Measurements from ENCODE around the gene MSTO1. TPM values are rescaled to one million over a fixed set of nuclear protein-coding genes. Genes with fewer than 3 reads are reported as not detected.
"Not testable (repeated sequence)": the region's sequence is repeated elsewhere in the genome, so short reads cannot be mapped to it uniquely, and the experiment has no call there.

Gene MSTO1
- polyA plus RNA-seq, 4 donors, result 54.3 to 71.9 (median 58.4) TPM

DNA sequence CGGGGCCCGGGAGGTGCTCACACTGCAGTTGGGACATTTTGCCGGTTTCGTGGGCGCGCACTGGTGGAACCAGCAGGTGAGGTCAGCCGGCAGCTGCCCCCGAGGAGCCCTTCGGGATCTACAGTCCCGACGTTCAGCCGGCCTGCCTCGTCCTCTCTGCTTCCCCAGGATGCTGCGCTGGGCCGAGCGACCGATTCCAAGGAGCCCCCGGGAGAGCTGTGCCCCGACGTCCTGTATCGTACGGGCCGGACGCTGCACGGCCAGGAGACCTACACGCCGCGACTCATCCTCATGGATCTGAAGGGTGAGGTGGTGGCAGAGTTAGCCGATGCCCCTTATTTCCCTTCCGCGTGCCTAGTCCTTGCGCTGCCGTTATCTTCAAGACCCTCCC, 234 bp downstream of the MSTO1 start:
- DNase-seq (ENCODE audit: low read depth in 4 of 4, low spot score in 3 of 4), result not testable (repeated sequence)

DNA sequence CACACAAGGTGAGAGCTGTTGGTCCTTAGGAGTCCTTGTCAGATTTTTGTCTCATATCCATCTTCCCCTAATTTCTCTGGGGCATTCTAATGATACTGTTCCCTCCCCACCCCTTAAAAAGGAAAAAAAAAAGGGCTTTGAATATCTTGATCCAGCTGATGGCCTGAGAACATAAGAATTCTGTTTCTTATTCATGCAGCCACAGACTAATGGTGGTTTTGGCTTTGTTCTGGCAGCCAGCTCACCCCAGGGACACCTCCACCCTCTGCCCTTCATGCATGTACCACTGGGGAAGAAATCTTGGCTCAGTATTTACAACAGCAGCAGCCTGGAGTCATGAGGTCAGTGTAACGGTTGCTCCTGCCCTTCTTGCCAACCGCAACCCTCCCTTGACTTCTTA, 3.2 kb downstream of the MSTO1 start:
- DNase-seq (ENCODE audit: low read depth in 4 of 4, low spot score in 3 of 4), result not testable (repeated sequence)

DNA sequence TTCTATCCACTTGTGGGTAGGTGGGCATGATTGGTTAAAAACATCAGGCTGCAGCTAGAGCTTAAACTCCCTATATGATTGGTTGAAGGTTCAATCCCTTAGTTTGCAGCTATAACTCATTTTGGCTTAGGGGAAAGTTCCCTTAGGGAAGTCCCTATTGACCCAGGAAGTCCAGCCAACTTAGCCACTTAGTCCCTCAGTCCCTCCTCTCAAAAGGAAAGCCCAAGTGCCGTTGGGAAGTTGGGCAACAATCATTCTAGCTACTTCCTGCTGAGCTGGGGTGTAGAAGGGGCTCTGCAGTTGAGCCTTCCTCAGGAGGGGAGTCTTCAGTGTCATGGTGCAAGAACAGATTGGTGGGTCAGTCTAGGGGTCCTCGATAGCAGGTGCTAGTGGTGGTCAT, 12.2 kb downstream of the MSTO1 start:
- DNase-seq (ENCODE audit: low read depth in 4 of 4, low spot score in 3 of 4), result no peak

DNA sequence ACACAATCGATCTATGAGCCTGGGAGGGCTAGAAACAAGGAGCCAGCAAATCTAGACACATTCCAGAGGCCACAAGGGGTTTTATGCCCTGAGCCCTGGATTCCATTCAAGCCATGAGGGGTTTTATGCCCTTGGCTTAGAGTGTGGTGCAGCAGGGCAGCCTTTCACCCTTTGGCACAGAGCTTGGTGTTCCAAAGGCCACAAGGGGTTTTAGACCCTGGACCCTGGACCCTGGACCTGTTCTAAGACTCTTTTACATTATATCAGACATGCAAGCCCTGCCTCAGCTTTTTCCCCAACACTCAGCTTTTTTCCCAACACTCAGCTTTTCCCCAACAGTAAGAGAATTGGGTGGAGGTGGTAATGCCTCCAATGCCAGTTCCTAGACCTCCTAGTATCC, 13.3 kb downstream of the MSTO1 start:
- DNase-seq (ENCODE audit: low read depth in 4 of 4, low spot score in 3 of 4), result no peak

DNA sequence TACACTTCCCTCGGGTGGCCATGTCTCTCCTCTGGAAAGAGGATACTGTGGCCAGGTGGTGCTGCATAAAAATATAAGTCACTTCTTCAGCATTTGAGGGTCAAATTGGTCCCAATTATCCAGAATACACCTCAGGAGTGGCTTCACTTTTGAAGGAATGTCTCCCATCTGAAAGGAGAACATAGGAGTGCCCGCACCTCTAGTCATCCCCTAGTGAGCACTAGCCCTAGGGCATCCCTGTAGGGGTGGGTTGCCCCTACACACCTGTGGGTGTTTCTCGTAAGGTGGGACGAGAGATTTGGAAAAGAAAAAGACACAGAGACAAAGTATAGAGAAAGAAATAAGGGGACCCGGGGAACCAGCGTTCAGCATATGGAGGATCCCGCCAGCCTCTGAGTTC, 16.4 kb downstream of the MSTO1 start:
- not testable (repeated sequence) for DNase-seq (ENCODE audit: low read depth in 4 of 4, low spot score in 3 of 4)

DNA sequence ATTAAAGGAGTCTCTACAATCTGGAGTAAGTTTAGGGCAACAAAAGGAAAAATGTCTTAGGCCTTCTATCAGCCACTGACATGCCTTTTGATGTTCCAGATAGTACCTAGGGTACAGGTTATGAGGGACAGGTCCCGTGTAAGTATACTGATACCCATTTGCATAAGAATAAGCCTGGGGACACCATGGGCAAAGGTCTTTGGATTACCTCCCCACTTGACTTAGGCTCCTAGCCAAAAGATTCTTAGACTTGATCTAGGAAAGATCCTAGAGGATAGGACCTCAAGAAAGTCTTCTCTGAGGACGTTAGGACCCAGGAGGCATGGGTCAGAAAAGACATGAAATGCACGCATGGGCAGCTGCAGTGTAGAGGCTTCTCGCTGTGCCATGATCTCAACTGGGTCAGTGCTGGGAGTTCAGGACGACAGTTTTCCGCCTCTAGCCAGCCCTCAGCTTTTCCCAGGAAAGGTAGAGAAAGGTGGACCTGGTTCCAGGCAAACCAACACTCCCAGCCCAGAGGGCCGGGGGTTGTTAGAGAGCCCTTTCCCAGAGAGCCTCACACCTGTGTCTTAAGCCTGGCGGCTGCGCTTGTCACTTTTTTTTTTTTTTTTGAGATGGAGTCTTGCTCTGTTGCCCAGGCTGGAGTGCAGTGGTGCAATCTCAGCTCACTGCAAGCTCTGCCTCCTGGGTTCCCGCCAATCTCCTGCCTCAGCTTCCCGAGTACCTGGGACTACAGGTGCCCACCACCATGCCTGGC, 26.6 kb downstream of the MSTO1 start:
- no peak for DNase-seq (ENCODE audit: low read depth in 4 of 4, low spot score in 3 of 4)

DNA sequence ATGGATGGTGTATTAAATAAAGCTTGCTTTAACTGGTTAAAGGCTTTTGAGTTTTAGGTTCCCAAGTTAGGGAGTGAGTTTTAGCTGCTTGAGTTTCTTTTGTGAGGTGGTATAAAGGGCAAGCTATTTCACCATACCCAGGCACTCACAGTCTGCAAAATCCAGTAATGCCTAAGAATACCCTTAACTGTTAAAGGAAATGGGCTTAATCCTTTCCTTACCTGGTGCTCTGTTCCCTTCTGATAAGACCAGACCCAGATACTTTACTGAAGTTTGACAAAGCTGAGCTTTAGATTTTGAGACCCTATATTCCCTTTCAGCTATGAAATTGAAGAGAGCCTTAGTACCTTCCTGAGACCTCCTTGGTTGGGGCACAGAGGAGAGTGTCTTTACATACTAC, 30.3 kb downstream of the MSTO1 start:
- DNase-seq (ENCODE audit: low read depth in 4 of 4, low spot score in 3 of 4), result no peak

DNA sequence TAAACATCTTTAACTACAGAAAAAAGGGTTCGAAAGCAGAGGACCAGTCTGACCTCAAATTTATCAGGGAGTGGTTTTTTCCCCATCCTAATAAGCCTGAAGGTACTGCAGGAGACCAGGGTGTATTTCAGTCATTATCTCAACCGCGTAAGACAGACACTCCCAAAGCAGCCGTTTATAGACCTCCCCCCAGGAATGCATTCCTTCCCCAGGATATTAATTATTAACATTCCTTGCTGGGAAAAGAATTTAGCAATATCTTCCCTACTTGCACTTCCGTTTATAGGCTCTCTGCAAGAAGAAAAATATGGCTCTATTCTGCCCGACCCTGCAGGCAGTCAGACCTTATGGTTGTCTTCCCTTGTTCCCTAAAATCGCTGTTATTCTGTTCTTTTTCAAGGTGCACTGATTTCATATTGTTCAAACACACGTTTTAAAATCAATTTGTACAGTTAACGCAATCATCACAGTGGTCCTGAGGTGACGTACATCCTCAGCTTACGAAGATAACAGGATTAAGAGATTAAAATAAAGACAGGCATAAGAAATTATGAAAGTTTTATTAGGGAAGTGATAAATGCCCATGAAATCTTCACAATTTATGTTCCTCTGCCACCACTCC, 32.7 kb downstream of the MSTO1 start:
- not testable (repeated sequence) for DNase-seq (ENCODE audit: low read depth in 4 of 4, low spot score in 3 of 4)

DNA sequence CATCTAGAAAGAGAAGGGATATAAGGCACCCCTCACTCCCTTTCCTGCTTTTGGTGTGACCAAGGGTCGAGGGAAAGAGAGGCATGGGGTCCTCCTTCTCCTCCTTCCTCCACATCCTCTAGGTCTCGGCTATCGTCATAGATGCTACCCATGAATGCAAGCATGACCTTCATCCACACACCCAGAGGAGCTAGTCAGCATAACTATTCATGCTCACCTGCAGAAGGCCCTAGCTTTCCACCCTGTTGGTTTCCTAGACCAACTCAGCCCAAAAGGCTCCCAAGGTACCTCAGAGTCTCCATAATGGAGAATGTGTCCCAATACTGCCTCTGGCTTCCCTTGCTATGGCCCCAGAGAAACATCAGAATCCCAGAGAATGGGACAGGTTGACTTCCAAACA, 33.2 kb downstream of the MSTO1 start:
- DNase-seq (ENCODE audit: low read depth in 4 of 4, low spot score in 3 of 4), result no peak

DNA sequence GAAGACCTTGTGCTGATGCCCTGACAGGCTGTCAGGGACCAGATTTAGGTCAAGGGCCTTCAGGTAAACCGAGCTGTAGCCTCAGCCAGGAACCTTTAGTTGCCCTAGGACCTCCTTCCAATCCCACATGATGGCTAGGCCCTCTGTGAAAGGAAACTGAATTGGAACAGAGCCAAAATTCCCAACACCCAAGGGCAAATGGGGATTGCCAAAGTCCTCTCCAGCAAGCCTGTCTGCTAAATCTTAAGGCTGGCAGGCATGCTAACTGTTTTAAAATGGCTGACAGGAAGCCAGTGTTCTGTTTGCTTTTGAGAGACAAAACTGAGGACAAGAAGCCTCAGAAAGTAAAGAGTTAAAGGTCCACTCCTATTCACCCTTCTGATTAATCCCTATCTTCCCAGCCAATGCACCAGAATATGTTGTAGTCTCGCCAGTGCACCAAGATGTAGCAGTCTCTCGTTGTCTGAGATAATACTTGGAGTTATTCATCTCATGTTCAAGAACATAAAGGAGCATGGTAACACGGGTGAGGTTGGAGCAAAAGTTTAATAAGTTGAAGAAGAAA, 35.1 kb downstream of the MSTO1 start:
- no peak for DNase-seq (ENCODE audit: low read depth in 4 of 4, low spot score in 3 of 4)

DNA sequence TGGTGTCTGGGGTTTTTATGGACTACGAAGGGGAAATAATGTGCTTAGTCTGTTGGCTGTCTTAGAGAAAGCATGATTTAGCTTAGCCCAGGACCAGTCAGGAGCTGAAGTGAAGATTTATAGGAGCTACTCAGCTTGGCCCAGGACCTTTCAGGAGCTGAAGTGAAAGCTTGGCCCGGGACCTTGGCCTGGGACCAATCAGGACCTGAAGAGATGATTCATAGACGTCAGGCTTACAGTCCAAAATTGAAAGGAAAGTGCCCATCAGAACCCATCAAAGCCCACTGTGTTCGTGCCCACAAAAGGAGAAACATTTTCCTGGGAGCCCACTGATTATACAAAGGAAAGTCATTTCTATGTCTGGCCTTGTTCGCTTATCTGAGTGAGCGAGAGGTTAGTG, 35.6 kb downstream of the MSTO1 start:
- no peak for DNase-seq (ENCODE audit: low read depth in 4 of 4, low spot score in 3 of 4)

DNA sequence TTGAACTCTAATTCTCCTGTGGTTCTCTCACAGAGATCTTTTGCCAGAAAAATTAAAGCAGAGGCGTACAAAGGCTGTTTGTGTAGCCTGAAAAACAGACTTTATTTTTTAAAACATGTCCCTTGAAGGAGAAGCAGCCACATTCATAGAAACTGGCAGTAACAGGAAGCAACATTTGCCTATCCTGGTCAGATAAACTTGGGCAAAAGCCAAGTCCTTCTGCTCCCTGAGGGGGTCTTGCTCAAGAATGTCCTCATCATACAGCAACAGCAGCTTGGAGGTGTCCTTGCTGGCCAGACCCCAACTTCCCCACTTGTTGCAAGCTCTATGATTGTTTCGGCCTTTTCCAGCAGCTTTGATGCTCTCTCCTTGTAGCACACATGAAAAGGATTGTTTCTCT, 36.3 kb downstream of the MSTO1 start:
- no peak for DNase-seq (ENCODE audit: low read depth in 4 of 4, low spot score in 3 of 4)

DNA sequence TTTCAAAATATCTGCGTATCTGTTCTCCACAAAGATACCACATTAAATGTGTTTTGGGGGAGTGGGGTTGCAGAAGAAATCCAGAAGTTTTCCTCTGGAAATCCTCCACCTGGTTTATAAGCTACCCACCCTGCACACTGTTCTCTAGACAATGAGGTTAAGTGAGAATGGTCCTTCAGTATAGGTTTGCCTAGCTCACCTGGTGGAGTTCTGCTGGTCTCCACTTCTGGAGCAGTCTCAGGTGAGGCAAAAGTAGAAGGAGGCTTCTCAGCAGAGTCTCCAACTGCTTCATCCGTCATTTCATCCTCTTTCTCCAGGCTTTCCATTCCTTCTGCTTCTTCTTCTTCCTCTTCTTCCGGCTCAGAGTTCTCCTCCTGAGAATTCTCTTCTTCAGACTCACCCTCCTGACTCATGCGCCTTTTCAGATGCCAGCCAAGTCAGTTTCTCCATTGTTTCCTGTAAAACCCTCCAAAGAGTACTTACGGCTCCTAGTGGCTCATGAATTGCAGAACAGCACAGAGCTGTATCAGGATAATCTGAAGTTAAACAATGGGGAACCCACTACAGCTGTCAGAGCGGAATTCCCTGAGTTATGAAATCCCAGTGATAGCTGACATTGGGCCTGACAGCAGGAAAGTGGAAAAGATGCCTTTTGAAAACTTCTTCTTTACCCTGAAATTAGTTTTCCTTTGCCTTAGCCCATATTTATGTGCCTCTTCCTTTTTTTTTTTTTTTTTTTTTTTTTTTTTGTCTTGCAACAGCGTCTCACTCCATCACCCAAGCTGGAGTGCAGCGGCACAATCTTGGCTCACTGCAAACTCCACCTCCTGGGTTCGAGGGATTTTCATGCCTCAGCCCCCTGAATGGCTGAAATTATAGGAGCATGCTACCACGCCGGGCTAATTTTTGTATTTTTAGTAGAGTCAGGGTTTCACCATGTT, 38.5 kb downstream of the MSTO1 start:
- no peak for DNase-seq (ENCODE audit: low read depth in 4 of 4, low spot score in 3 of 4)

DNA sequence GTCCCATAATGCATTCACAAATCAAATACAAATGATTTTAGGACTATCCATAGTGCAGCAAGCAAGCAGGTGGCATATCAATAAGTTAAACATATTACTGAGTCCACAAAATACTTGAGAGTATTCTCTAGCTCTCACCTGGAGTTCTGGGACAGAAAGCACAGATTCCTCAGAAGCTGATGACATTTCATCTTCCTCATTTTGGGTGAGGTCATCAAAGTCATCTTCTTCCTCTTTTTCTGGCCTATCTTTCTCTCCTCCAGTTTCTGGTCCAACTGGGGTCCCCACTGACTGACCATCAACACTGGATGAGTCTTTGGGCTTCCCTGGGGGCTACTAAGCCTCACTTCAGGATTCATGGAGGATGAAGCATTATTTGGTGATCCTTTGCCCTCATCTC, 39.7 kb downstream of the MSTO1 start:
- DNase-seq (ENCODE audit: low read depth in 4 of 4, low spot score in 3 of 4), result no peak

DNA sequence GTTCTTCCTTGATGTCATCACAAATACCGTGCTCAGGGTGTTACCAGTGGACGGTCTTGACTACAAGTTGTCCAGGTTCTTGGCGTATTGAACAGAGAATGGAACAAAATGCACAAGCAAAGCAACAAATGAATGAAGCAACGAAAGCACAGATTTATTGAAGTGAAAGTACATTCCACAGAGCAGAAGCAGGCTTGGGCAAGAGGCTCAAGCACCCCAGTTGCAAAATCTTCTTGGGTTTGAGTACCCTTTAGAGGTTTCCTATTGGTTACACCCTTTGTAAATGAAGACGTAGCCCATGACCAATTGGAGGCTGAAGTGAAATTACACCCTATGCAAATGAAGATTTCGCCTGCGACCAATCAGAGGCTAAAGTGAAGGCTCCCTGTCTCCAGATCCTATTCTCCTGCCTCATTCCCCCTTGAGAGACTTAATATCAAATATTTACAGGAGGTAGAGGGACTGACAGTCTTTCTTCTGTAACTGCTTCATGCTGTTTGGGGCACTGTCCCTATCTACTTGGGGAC, 40.3 kb downstream of the MSTO1 start:
- DNase-seq (ENCODE audit: low read depth in 4 of 4, low spot score in 3 of 4), result no peak

DNA sequence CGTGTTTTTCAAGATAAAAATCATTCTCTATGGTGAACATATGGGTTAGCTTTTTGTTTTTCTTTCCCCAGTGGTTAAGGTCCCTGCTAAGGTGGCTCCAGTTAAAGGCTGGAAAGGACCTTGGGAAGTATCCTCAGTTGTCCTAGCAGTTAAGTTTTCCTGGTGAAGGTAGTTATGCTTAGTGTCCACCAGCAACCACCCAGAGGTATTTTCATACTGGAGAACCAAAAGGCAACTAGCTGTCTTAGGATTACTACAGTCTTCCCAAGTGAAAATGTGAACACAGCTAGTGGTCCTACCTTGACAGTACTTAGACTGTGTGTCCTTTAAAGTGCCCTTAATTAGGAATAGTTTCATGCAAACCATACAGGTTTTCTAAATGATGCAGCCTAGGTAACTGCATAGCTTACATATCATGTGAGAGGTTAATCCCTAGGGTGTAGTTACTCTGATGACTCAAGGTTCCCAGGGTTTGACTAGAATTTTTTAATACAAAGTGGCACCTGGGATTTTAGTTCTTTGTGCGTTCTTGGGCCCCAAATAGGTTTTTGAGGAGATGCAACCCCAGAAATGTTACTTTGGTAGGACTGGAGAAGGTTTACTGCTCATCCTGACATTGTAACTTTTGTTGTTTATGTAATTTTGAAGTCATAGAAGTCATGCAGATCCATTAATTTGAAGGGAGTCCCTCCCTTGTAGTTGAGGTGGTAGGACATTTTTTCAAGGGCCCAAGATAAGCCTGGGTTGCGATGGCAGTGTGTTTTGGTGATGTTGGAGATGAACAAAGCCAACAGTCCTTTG, 42.0 kb downstream of the MSTO1 start:
- DNase-seq (ENCODE audit: low read depth in 4 of 4, low spot score in 3 of 4), result no peak

DNA sequence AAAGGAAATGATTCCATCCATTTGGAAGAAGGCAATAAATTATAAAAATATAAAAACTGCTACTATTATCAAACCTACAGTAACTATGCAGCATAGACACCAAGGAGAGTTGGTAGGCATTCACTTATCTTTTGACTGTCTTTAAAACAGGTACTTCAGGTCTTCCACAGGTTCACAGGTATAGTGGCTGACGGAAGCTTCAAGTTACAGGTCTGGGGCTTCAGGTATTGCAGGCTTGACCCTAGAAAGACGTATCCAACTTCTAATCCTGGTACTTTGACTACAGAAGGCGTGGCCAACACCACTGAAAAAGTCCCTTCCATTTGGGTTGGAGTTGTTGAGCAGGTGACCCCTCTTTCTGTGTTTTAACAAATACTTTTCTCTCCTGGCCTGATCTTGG, 42.9 kb downstream of the MSTO1 start:
- DNase-seq (ENCODE audit: low read depth in 4 of 4, low spot score in 3 of 4), result no peak

DNA sequence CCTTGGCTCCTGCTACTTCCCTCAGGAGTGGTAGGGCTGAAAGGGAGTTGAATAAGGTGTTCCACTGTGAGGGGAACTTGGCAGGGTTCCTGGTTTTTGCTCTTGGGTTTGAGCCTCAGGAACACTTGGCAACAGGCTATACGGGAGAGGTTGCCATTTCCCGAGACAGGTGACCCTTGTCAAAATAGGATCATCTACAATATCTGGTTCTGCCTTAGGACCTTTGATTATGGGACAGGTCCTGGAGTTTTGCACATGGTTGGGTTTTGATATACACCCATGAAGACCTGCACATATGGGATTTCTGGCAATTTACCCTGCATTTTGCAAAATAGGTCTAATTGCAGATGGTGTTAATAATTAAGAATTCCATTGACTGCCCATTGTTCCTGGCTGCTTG, 47.4 kb downstream of the MSTO1 start:
- DNase-seq (ENCODE audit: low read depth in 4 of 4, low spot score in 3 of 4), result no peak

DNA sequence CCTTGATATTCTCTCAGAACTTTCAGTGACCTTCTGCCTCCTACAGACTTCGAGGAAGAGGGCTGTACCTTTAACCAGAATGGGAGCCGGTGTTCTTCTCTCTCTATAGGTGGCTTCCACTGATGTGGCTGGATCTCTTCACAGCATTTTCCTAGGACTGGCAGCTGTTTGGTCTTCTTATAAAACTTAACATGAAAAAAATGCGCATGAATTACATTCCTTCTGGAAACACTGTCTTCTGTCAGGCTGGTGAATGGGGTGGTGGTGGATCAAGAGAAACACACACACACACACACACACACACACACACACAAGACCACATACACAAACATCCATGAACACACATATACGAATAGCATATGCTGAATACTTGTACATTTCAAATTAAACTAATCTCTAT, 51.2 kb downstream of the MSTO1 start:
- DNase-seq (ENCODE audit: low read depth in 4 of 4, low spot score in 3 of 4), result not testable (repeated sequence)
